GM18499 (cell line): ENCODE data around the gene COG5.

Experiments
- ATAC-seq: cut with Tn5 transposase; IDR thresholded peaks from one replicate; pipeline ENCODE4 v1.9.1; 2021; ENCODE audit warnings: moderate number of reproducible peaks; ENCODE audit not compliant: insufficient read depth, unreplicated experiment

COG5 gene

DNA sequence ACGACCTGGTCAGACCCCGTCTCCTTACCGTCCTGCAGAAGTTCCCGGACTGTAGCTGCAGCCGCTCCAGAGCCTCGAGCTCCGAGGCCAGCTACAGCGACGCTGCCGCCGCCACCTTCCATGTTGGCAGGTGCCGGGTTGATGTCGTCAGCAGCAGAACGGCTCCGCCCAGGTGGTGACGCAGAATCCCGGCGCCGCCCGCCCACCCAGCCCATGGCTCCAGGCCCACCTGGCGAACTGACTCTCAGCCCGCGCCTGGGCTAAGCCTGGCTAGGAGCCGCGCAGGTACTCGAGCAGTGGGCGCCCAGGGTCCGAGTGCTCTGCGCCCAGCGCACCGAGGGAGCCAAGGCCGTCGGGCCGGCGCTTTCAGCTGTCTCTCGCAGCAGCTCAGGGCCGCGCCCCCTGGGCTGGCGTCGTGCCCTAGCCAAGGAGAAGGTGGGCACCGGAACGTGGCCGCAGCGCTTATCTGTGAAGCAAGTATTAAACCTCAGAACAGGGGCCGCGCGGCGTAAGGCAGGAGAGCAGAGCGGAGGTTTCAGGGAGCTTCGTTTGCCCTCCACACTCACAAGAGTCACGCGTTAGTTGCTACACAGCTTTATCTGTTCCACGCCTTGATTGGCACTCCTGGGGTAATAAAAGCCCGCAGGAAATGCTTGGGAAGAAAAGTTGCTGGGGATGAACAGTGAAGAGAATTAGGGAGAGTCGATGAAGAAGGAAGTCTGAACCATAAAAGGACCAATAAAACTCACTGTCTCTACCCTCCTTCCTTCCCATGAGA, at the start of gene COG5, which contains the start of gene DUS4L:
Gene COG5 (minus strand): TSS at position 146 of the 778 bp plus-strand sequence. CDS start 24 bp downstream, at position 122.
Gene DUS4L (plus strand): TSS at position 197 of the 778 bp plus-strand sequence. CDS start 3,100 bp downstream, outside the sequence.
- ATAC-seq, result peak; percentile 84

DNA sequence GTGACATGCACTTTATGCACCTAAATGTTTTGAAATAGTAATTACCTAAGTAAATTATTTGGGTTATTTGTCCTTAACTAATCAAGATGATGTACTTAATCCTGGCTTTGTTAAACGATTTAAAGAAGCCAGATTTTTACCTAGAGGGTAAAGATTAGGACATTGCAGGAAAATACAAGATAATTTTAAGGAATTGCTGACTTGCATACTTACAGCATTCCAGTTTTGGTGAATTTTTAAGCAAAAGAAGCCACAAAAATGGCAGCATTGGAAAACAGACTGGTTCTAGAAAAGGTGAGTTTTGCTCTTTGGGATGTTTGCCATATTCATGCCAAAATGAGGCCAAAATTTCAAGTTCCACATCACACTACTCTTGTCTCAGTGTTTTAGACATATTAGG, 49.7 kb upstream of the COG5 start:
- no peak for ATAC-seq

DNA sequence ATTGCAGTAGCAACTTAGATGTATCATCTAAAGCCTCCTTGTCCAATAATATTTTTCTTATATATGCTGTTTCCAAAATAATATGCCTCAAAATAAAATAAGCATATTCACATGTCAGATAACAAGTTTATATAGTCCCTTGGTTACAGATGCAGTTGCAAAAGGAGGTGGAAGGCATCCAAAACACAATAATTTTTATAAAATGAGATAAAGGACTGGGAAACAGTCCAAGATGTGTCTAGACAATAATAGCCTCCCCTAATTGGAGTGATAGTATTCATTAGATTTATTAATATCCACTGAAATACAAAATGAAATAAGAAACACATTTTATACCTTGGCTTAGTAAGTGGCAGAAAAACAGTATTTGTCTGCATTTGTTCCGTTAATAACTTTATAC, 46.6 kb upstream of the COG5 start:
- no peak for ATAC-seq

DNA sequence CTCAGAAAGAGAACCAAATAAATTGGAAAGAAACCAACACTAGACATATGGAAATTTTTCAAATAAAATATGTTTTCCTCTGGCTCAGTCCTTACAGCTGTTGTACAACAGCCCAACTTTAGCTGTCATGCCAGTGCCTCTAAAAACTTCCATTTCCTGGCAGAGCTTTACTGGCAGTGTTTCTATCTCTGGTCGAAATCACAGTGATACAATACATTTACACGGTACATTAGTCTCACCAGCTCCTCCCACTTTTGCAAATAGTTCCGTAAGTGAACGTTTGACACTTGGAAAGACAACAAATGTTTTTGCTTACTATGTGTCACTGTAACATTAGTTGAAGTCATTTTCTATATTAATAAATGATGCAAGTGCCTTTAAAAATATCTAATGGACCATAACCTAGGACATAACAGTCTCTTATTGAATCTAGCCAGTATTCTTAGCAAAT, 46.1 kb upstream of the COG5 start:
- ATAC-seq, result no peak

DNA sequence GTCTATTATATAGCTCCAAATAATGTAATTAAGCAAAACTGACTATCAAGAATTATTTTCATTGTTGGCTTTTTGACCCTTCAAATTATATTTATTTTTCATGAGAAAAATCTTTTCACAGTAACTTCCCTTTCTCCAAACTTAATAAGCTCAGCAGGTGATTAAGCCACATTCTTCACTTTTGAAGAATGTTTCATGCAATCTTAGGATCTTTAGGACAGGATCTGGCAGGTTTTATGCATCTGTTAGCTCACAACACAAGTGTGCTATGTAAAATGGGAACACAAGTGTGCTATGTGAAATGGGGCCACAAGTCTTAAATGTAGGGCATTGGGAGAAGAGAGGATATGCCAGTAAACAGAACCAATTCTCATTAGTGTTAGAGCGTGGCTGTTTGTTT, 42.6 kb upstream of the COG5 start:
- no peak for ATAC-seq

DNA sequence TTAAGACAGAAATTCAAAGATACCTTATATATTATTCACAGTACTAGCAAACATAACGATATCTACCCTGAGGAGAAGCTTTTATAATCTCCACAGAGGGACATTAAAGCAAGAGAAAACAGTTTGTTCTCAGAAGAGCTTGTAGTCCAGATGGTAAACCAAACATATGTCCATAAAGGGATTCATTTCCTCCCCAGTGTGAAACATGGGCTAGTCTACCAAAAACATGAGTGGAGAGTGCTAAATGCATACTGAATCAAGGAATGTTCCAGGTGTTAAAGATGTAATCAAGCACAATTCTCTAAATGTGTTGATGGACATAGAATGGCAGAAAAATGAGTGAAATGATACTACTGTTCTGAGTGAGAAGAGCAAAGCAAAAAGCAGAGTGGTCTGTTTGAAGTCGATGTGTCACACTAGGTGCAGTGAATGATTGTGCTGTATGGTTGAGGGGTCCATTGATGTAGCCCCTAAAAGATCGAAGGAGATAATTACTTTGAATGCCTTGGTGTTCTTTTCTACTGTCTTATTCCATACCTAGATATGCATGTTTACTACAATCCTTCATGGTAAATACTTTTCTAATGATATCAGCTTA, 41.6 kb upstream of the COG5 start:
- no peak for ATAC-seq

DNA sequence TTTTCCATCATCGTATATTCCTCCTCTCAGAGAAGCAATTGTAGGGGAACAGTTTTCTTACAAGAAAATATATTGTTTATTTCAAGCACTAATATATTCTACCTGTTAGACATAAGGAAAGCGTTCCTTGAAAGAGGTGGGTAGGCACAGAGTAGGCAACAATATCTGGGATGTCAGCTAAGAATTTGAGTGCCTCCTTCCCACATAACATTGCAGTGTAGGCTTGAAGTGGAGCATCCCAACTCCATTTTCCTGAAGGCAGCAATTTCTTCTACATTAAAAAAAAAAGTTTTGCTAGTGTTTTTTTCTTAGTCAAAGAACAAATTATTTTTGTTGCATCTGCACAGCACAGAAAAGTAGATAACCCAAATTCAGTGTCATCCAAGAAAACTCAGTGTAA, 37.1 kb upstream of the COG5 start:
- no peak for ATAC-seq

DNA sequence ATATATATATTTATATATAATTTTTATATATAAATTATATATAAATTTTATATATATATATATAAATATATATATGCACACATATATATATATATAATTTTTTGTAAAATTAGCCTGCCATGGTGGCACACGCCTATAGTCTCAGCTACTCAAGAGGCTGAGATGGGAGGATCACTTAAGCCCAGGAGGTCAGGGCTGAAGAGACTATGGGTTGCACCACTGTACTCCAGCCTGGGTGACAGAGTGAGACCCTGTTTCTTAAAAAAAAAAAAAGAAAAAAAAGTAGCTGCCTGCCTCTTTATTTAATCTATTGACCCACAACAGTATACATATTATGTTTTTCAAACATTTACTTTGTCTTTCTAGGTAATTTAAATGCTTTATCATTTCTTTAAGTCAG, 35.5 kb upstream of the COG5 start:
- no peak for ATAC-seq

DNA sequence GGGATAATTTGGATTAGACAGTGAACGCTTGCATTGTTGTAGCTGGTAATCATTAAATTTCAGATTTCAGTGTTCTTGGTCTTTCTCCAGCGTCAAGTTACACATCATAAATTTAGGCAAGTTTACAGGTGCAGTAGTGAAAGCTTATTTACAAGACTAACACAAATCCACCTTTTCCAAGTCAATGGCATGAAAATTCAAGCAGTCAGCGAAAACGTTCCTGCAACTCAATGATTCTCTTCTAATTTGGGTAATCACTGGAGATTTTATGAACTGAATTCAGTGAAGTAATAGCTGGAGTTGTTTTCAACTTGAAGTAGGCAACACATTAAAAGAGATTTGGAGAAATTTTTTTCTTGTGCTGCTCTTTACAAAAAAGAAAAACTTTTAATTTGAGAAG, 34.2 kb upstream of the COG5 start:
- no peak for ATAC-seq

DNA sequence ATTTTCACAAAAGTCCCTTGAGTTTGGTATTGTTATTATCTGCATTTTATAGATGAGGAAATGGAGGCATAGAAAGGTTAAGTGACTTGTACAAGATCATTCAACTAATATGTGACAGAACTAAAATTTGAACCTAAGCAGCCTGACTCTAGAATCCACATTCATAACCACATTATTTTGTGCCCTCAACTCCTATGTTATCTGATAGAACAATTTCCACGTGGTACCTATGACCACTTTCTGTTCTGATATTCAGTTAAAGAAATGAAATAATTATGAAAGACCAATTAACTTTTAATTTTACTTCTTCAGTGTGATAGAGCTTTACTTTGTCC, 33.8 kb upstream of the COG5 start:
- ATAC-seq, result no peak

DNA sequence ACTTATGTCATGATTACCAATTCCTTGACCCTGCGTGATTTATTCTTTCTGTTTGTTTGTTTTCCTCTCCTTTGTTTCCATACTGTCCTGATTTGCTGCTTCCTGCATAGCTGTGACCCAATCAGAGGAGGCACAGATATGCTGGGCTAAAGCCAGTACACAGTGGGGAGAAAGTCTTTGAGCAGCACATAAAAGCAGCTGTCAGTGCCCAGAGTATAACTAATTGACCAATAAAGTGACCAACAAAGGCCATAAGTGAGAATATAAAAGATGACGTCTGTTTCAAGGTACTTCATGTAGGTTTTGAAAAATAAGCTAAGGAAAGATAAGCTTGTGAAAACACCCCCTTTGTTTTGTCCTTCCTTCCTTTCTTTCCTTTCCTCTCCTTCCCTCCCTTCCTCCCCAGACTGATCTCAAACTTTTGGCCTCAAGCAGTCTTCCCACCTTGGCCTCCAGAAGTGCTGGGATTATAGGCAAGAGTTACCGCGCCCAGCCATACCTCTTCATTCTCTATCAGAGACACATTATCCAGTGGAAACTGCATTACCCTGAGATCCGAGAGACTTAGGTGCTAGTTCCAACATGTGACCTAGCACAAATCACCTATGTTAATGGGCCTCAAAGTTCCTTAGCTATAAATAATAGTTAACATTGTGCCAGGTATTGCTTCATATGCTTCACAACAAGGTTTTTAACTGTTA, 33.3 kb upstream of the COG5 start:
- no peak for ATAC-seq

DNA sequence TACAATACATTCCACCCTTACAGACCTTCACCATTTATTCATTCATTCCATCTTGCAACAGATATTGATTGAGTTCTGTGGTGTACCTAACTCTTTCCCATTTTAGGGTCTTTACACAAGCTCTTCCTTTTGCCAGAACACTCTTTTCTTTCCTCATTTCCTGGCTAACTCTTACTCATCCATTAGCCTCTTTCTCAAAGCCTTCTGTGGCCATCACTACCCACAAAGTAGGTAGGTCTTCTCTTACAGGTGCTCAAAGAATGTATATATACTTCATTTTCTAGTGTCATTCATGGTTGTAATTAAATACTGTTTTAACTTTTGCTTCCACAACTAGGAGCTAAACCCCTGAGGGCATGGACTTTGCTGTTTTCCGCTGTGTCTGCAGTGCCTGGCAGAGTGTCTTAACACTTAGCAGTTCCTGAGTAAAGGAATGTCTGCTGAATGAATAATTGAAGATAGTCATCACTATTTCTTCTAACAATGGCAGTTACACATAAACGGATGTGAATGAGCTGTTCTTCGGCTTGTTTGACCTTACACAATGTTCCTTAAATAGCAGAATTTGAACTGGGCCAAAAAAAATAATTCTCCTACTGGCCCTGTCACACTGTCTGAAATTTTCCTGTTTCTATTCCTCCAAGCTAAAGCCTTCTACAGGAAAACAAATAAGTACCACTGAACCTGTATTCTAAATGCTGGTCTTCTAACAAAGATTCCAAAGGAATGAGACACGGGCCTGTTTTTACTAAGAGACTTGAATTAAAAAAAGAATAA, 31.4 kb upstream of the COG5 start:
- no peak for ATAC-seq

DNA sequence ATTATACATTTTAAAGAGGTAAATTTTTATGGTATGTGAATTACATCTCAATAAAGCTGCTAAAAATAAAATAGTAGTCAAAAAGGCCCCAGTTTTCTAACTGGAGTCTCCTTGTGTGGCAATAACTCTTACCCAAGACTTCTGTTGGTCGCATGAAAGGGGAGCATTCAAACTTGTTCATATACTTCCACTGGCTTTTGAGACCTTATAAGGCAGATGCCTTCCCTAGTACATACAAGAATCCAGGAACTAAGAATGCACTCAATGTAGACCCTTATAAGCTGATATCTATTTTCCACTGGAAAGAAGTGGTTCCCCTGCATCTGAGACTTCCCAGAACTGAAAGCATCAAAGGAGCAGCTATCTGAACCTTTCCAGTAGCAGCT, 29.3 kb upstream of the COG5 start:
- ATAC-seq, result no peak

DNA sequence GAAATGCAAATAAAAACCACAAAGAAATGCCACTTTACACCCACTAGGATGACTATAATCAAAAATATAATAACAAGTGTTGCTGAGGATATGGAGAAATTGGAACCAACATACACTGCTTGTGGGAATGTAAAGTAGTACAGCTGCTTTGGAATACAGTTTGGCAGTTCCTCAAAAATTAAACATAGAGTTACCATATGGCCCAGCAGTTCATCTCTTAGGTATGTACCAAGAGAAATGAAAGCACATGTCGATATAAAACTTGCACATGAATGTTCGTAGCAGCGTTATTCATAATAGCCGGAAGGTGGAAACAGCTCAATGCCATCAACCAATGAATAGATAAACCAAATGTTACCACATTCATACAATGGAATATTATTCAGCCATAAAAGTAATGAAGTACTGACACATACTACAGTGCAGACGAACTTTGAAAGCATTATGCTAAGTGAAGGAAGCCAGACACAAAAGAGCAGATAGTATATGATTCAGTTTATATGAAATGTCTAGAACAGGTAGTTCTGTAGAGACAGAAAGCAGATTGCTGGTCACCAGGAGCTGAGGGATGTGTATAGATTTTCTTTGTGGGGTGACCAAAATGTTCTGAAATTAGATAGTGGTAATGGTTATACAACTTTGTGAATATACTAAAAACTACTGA, 28.8 kb upstream of the COG5 start:
- ATAC-seq, result no peak

DNA sequence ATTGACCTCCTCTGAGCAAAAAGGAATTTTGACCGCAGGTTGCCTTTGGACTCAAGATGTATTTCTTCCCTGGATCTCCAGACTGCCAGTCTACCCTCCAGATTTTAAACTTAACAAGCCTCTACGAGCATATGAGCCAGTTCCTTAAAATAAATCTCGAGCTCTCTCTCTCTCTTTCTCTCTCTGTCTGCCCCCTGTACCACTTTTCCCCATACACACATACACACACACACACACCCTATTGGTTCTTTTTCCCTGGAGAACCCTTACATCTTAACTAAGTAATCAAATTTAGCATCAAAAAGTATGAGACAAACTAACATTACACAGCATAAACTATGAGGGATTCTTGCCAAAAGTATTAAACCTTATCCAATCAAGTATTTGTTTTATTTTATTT, 27.7 kb upstream of the COG5 start:
- no peak for ATAC-seq

DNA sequence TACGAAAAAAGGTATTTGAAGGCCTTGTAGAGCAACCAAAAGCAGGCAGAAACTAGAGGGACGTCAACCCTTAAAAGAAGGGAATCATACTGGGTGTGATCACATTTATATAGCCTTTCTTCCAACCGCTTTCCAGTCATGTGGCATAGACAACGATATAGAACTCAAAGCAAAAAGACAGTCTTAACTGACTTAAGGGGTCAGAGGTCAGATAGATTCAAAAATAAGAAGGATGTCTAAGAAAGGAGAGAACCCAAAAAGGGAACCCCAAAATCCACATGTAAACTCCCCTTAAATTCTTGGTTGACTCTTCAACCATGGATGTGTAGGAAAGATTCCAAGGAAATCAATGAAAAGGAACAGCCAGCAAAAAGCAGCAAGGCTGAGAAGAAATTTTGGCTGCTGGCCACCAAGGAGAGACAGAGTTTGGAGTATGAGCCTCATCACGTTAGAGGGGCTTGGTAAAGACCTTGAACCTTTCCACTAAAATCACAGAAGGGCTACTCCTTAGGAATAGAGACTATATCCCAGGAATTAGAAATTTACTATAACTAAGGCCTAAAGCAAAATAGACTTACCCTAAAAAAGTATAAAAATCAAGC, 24.9 kb upstream of the COG5 start:
- ATAC-seq, result no peak

DNA sequence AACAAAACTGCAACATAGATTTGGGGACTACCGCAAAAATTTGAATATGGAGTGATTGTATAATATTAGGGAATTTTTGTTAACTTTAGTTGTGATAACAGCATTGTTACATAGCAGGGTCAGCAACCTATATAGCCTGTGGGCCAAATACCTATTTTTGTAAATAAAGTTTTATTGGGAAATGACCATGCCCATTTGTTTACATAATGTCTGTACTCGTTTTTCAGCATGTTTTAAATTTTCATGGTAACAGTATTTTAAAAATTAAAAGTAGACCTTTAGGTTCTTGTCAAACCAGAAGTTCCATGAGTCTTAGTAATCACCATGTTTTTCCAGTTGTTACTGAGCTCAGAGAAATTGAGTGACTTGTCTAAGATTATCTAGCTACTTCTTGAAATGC, 21.0 kb upstream of the COG5 start:
- ATAC-seq, result no peak

DNA sequence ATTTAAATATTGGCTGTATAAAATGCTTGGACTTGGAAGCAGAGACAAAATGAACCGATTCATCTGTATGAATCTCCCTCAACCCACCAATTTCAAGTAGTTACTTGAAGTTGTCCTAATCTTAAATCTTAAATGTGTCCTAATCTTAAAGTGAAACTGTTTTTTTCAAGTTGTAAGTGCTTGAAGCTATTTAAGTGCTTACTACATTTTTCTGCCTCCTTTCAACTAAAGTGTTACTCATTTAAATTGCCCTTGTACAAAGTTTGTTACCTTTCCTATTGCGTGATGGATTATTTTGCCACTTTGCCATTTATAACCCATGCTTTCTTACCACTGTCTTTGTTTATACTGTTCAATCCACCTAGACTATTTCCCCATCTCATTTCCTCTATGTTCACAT, 19.2 kb upstream of the COG5 start:
- no peak for ATAC-seq

DNA sequence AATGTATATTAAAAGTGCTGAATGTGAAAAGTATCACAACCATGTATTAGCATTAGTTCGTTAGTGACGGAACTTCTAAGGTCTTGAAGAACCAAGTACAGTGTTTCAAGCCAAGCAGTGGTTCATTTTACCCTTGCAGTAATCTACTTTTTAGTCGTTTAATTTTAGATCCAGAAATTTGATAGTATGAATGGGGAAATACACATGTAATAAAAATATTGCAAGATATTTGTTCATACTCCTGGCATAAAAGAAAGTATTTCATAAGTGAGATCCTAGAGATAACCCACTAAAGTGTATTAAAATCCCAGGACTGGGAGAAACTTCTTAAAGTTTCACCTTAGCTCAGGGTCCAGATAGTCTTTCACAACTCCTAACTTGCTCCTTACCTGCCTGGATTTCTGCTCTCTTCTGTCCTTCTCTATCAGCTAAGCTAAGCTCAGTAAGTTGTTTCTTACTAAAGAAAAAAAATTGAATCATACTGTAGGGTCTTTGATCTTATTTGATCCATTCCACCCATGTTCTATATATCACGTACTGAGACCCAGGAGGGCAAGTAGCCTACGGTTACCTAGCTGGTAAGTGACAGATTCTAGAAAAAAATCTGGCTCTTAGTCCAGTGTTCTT, 17.8 kb upstream of the COG5 start:
- no peak for ATAC-seq
